ENCODE measurements around the gene DISC1. TPM values are rescaled to one million over a fixed set of nuclear protein-coding genes. Genes with fewer than 3 reads are reported as not detected.

DISC1 gene
- polyA plus RNA-seq, 1 experiment: 2.3 TPM

- Histone ChIP-seq H3K4me3 (ENCODE audit: low read depth, low read length) (no peak overlapping the region), H3K27me3 (ENCODE audit: control insufficient read depth, insufficient read depth, low read length) (no peaks in the 10 kb centered on the region), H3K36me3 (ENCODE audit: control insufficient read depth, insufficient read depth, low read length) (no peaks in the 10 kb centered on the region)
- no peak for DNase-seq (ENCODE audit: low read depth)
- ChIA-PET POLR2A (no interaction called here), CTCF (no interaction called here)
- TF ChIP-seq CTCF (IDR thresholded peaks at IDR 0.05; ENCODE audit: insufficient read depth, low read depth, low read length): no peak
Observed at GRCh38 chr1:231733063-231733462, 106.5 kb downstream of the DISC1 start.

- no peak for DNase-seq (ENCODE audit: low read depth)
- H3K27me3 ChIP-seq (ENCODE audit: control insufficient read depth, insufficient read depth, low read length): no peaks in the 10 kb centered on the region
- POLR2A ChIA-PET: no interaction called here
- TF ChIP-seq CTCF (IDR thresholded peaks at IDR 0.05; ENCODE audit: insufficient read depth, low read depth, low read length): no peak
- H3K36me3 ChIP-seq (ENCODE audit: control insufficient read depth, insufficient read depth, low read length): no peaks in the 10 kb centered on the region
- no peak overlapping the region for H3K4me3 ChIP-seq (ENCODE audit: low read depth, low read length)
- CTCF ChIA-PET: interaction anchor here (1.0 to 1.2 kb wide), 2 partner anchors 8 to 23 kb away, joined by 3 to 4 read pairs; no protein-coding TSS in a partner anchor
Observed at GRCh38 chr1:231733672-231734071, 107.1 kb downstream of the DISC1 start.

- H3K4me3 ChIP-seq (ENCODE audit: low read depth, low read length): no peak overlapping the region
- TF ChIP-seq CTCF (IDR thresholded peaks at IDR 0.05; ENCODE audit: insufficient read depth, low read depth, low read length): no peak
- ChIA-PET CTCF (interaction anchor here (1.0 to 1.2 kb wide), 2 partner anchors 8 to 22 kb away, joined by 3 to 4 read pairs; no protein-coding TSS in a partner anchor), POLR2A (no interaction called here)
- no peaks in the 10 kb centered on the region for H3K36me3 ChIP-seq (ENCODE audit: control insufficient read depth, insufficient read depth, low read length)
- no peaks in the 10 kb centered on the region for H3K27me3 ChIP-seq (ENCODE audit: control insufficient read depth, insufficient read depth, low read length)
- DNase-seq (ENCODE audit: low read depth): no peak
Observed at GRCh38 chr1:231734417-231734816, 107.8 kb downstream of the DISC1 start.

- Histone ChIP-seq H3K36me3 (ENCODE audit: control insufficient read depth, insufficient read depth, low read length) (no peaks in the 10 kb centered on the region), H3K4me3 (ENCODE audit: low read depth, low read length) (no peak overlapping the region), H3K27me3 (ENCODE audit: control insufficient read depth, insufficient read depth, low read length) (no peaks in the 10 kb centered on the region)
- no peak for DNase-seq (ENCODE audit: low read depth)
- CTCF ChIA-PET: interaction anchor here (2.2 kb wide), 1 partner anchor 21 kb away, joined by 6 read pairs; no protein-coding TSS in a partner anchor
- POLR2A ChIA-PET: no interaction called here
- no peak for TF ChIP-seq CTCF (IDR thresholded peaks at IDR 0.05; ENCODE audit: insufficient read depth, low read depth, low read length)
Observed at GRCh38 chr1:231735411-231735810, 108.8 kb downstream of the DISC1 start.

GRCh38 chr1:231735941-231736340, 109.4 kb downstream of the DISC1 start:
- no peak for DNase-seq (ENCODE audit: low read depth)
- H3K27me3 ChIP-seq (ENCODE audit: control insufficient read depth, insufficient read depth, low read length): no peaks in the 10 kb centered on the region
- TF ChIP-seq CTCF (IDR thresholded peaks at IDR 0.05; ENCODE audit: insufficient read depth, low read depth, low read length): no peak
- POLR2A ChIA-PET: no interaction called here
- H3K36me3 ChIP-seq (ENCODE audit: control insufficient read depth, insufficient read depth, low read length): no peaks in the 10 kb centered on the region
- H3K4me3 ChIP-seq (ENCODE audit: low read depth, low read length): no peak overlapping the region
- CTCF ChIA-PET: interaction anchor here (1.5 to 2.2 kb wide), 2 partner anchors 21 to 43 kb away, joined by 4 to 6 read pairs; no protein-coding TSS in a partner anchor

All from BJ (cell line).